GM11168 (cell line): ENCODE results near the gene TSPAN5.

ENCODE experiments used
- in situ Hi-C: fragments of 300-500 bp; cut with MboI; formaldehyde crosslinking; loops from one replicate; pipeline ENCODE4 v1.12.0; 2022; ENCODE audit warnings: low sequenced_read_pairs; ENCODE audit not compliant: unreplicated experiment

TSPAN5 gene

DNA sequence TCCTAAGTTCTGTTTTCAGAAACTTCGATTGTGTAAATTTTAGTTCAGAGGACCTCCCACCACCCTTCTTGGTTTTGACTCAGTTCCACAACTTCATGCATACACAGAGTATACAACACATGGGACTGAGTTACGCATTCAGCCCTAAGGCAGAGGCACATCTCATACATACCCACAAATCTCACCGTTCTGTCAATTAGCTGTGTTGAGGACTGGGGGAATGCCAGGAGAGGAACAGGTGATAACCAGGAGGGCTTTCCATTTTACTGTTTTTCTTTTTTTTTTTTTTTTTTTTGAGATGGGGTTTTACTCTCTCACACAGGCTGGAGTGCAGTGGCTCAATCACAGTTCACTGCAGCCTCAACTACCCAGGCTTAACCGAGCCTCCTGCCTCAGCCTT lies 150.2 kb downstream of the TSPAN5 start:
- in situ Hi-C loops, result no loop called here

DNA sequence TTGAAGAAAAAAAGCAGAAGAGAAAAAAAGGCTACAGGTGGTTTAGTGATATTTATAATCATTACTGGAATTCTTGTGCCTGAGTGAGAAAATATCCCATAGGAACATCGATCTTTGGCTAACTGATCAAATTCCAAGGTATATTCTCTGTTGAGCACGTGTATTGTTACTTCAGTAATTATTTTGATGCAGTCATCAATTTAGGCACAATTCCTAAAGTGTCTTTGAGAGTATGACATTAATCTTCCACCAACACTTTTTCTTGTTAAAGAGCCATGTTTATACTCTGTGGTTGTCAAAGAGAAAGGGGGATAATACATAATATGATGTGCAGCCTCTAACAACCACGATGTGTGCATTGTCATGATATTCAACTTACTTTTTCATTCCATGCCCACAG lies 151.1 kb downstream of the TSPAN5 start:
- in situ Hi-C loops, result no loop called here

DNA sequence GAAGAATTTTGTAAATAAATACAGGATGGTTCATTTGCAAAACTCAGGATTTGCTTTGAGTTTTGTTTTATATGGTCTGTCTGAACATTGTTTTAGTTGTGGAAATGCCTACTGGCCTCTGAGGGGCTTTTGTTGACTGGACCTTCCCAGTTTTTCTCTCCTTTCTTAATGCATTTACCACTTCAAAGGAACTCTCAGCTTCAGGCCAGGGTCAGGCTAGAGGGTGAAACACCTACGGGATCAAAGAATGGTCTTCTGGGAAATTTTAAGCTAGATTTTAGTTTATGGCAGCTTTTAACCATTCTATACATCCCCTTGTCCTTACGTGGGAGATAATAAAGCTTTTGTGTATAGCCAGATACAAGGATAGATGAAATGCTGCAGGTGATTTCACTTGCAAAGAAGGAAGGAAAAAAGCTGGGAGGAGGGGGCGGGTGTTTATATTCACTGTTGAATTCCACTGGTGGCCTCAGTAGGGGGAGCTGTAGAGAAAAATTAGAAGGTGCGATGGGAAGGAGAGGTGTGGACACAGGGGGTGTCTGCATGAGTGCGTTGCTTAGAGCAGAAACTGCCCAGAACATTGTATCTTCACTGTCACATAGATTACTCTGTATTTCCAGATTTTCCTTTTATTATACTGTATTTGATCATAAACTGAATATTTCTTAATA lies 151.8 kb downstream of the TSPAN5 start:
- in situ Hi-C loops, result no loop called here

DNA sequence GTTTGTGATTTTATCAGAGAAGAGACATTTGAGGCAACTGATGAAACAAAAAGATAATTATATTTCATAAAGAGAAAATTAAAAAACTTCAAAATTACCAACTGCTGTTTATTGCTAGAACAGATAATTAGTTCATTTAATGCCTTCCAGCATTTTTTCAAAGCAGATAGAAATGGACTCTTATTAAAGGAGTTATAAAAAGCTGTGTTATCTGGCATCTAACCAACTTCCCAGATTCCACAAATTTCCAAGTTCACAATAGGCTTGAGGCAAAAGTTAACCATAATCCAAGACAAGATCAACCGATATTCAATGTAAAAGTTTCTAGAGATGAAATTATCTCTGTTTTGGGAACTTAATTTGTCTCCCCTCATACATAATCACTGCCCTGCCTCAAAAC lies 152.4 kb downstream of the TSPAN5 start:
- in situ Hi-C loops, result no loop called here

DNA sequence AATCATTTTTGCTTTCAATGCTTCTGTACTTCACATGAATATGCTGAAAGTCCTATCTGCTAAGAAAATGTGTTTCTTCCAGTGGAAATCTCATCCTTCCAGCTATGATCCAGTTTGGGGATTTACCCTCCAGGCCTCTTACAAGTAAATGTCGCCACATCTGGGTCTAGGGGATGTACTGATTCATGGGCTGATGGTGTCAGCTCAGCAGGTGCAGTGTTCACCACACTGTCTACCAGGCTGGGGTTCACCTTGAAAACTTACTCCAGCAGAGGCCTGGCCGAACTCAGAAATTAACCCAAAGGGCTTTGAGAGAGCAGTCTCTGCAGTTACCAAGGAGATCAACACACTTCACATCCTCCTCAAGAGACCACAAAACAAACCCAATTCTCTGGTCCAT lies 154.3 kb downstream of the TSPAN5 start:
- in situ Hi-C loops, result no loop called here

DNA sequence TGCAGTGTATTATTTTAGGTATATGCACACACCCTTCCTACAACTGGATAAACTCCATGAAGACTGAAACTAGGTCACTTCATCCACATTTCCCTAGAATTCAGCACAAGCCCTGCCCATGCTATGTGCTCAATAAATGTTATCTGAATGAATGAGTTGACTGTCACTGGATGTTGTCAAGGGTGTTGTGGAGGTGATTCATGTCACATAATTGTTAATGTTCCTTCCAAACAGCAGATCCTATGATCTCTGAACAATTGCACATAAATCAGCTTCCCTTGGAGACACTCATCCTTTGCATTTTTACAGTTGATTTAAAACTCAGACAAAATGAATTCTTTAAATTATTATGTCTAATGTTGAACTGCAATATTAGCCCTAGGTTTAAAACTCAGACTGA lies 154.7 kb downstream of the TSPAN5 start:
- in situ Hi-C loops, result no loop called here

DNA sequence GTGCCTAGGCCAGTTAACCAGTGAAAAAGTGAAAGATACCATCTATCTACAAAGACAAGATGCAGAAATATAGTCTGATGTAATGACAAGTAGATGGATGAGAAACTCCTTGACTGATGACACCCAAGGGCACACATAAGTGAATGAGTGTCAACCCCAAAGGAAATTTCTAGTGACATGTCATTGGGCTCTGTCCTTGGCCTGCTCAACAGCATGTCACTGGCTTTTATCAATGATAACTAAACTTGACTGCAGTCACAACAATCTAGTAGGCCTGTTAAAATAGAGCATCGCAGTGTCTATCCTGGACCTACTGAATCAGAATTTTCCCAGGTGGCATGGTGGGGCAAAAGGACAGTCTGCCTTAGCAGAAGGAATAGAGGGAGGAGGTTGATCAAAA lies 155.8 kb downstream of the TSPAN5 start:
- in situ Hi-C loops, result no loop called here

DNA sequence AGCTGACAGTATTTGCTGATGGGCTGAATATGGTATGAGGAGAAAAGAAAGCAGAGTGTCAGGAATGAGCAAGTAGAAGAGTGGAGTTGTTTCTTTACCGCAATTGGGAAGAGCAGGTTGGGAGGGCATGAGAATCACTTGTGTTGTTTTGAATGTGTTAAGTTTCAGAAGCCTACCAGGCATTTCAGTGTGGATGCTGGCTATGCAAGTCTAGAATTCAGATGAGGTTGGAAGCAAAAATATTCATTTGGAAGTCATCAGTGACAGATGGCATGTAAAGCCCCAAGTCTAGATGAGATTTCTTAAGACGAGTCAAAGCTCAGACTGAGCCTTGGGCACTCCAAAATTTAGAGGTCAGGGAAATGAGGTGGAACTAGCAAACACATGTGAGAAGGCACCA lies 156.4 kb downstream of the TSPAN5 start:
- in situ Hi-C loops, result no loop called here

DNA sequence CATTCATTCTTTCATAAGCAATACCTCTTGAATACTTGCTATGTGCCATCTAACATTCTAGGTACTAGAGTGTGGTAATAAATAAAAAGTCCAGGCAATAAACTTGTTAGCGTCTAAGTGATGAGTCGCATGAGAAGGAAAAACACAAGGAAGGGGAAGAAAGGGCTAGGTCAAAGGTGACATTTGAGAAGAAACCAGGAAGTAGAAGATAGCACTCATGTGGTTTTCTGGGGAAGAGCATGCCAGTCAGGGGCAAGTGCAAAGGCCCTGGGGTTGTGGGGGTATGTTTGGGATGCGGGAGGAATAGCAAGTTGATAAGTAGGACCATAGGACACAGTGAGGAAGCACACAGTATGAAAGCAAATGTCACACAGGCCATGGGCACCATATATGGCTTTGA lies 157.0 kb downstream of the TSPAN5 start:
- in situ Hi-C loops, result no loop called here

DNA sequence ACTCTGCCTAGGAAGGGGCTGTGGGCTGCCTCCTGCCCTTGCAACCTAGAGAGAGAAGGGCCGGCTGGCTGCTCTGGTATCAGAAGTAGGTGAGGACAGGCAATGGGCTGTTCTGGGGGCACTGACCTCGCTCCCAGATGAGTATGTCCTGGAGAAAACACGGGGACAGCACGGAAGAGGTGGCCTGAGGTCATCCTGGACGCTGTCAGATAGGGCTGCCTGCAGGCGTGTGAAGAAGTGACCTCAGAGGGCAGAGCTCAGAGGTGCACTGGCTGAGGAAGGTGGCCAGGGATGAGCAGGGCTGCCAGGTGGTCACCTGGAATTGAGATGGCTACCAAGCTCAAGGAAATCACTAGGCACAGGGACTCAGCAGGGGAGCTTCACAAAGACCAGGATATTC lies 159.6 kb downstream of the TSPAN5 start:
- in situ Hi-C loops, result no loop called here

DNA sequence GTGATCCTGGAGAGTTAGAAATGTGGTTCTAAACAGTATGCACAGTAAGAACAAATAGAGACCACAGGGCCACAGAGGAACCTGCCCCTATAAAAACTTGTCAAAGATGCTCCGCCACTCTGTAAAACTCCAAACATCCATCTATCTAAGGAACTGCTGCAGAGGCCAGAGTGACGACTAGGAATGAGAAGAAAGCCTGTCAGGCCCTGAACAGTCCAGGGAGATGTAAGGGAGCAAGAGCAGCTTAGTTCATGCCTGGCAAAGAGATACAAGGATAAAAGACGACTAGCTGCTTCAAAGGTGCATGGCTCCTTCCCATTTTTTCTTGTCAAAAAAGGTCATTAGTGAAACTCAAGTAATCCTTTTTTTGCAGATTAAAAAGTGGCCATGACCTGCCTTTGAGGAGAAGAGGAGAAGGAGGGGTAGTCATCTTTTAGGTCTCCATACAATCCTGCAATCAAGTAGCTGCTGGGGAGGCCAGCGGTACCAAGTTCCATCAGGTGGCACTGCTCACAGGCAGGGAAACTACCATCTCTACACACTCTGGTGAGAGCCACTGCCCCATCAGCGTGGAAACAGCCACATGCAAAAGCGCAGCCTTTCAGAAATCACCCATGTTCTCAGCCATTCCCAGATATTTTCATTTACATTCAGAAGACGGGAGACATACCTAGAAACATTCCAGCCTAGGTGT lies 162.1 kb downstream of the TSPAN5 start:
- in situ Hi-C loops, result no loop called here

DNA sequence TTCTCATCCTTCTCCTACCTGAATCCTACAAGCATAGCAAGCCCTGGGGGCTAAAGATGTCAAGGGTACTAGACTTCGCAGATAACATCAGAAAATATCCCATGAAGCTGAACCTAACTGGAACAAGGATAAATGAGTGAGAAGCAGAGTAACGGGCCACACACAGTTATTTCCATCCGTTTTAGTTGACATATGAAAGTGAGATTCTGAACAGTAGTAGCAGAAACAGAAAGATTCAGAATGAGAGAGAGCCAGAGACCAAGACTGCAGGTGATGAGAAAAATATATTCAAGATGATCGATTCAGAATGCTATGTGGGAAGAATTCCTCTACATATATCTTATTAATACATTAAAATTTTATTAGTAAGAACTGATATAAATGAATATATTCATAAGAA lies 165.1 kb downstream of the TSPAN5 start:
- in situ Hi-C loops, result no loop called here

DNA sequence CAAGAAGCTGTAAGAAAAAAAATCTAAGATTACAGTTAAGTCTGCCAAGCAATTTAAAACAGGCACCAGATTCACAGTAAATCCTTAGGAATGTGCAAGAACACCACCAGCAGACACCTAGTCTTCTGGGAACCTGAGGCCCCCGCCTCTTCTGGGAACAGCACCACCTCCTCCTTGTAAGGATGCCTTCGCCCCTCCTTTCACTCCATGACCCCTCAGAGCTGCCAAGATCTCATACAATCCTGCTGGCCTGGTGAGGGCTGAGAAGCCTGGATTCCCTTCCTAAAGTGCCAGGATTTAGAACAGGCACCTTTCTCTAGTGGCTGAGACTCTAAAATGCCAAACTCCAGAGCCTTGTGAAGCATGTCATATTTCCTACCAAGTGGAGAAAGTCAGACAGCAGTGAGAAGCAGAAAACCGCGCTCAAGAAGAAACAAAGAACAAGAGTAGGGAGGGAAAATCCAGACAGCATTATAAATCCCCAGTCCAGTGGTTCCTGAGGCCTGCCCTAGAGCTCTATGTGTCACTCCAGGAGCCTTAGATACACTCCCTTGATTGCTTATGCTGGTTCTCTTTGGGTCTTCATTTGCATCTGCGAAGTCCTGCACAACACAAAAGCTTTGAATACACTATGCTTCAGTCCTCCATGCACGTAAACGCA lies 166.4 kb downstream of the TSPAN5 start:
- in situ Hi-C loops, result no loop called here

DNA sequence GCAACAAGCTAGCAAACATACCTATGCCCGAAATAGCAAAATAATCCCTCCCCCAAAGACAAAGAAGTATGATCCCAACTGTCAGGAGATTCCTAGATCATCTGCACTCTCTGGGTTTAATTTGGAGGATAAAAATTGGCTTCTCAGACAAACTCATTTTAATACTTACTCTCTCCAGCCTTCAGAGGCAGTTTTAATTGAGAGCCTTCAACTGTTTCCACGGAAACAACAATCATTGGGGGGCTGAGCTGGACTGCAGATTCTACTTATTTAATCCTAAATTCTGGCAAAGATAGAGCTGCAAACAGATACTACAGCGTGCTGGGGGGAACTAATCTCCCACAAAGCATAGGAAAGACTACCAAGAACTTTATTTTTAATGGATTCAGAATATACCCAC lies 168.2 kb downstream of the TSPAN5 start:
- in situ Hi-C loops, result no loop called here

DNA sequence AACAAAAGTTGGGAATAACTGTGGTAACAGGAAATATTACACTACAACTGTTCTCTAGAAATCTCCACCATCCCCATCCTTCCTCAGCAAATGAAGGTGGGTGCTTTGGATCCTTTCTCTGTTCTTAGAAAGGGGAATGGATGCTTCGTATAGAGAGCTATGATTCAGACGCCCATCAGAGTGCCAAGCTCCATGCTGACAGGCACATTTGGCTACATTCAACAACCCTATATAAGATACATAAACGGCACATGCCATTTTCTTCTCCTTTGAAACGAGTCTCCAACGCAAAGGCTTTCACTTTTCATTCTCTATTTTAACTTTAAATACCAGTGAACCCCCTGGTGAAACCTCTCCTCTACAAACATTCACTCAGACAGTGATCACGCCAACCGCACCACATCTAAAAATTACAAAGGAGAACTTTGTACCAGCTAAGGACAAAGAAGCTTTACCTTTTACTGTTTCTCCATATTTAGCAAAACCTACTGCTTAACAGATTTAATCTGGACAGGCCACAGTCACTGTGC lies 172.5 kb downstream of the TSPAN5 start:
- in situ Hi-C loops, result no loop called here

DNA sequence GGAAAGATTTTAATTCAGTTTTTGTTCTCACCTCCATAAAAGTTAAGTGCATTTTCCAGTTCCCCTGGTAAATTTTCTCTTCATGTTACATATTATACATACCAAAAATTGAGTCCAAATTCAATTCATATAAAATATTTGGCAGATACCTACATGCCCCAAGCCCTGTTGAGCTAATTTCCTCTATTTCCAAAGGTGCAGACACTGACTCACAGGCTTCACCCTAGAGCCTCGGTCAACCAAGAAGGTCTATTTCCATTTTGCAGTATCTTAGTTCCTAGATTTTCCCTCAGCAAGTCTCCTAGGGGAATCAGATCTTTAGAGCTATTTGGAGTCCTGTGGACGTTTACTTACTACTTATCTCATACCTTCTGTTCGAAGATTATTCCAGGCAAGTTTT lies 174.4 kb downstream of the TSPAN5 start:
- in situ Hi-C loops, result no loop called here

DNA sequence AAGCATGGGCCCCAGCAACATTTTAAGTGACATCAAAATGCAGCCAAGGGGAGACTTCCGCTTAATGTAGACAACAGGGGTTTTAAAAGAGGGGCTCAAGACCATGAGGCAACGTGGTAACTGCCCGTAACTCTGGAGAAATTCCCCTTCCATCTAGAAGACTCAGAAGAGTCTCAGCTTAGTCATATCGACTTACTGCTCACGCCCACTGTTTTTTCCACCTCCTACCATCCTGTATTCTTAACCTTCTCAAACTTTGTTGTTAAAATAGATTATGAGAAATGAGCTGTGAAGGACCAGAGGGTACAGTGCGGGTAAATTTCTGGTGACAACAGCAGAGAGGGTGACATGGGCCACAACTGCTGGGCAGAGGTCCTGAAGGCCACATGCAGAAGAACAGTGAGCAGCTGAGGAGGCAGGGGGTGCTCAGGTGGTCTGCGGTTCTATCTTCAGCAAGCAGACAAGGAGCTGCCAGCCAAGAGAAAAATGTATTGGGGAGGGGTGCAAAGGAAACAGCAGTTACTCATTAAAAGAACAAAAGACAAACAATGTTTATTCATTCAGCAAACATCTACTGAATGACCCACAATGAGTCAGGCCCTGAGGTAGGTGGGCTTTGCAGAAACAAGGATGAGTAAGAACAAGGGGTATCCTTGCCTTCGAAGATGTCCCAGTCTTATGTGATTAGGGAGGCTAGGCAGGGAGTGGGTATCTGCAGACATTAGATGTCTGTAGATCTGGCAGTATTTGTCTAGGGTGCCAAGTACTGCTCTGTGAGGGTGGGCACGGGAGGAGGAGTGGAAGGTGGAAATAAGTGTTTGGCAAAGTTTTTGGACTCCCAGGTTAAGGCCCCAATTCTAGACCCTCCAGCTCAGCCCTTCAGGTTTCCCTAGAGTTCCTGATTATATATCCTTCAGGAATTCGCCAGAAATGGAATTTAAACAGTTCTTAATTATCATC lies 175.3 kb downstream of the TSPAN5 start:
- in situ Hi-C loops, result no loop called here

DNA sequence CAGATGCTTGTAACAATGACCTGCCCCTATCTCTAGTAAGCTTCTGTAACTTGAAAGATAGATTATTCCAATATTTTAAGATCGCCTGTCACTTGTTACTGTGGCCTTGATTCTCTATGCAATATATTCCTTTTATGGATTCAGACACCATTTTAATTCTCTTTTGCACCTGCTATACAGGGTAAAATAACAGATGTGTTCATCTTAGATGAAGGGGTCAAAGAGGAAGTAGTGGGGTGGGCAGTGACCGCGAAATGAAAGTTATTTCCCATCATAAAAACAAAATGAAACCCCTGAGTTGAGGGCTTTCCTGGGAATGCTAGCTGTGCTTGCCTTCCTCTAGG lies 175.9 kb downstream of the TSPAN5 start:
- in situ Hi-C loops, result no loop called here

DNA sequence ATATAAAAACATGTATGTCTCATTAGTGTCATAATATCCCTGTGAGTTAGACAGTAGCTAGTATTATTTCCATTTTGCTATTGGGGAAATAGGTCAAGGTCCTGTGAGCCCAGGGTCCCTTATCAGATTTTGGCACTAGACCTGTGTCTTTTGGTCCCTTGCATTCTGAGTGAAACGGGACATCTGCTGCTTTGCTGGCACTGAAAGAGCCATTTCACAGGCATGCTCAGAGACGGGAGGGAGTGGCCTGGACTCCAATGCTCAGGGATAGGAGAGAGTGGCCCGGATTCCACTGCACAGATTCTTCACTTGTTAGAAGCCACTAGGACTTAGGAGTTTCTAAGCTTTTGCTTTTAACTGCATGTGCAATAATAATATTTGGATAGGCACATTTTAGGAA lies 177.2 kb downstream of the TSPAN5 start:
- in situ Hi-C loops, result no loop called here

DNA sequence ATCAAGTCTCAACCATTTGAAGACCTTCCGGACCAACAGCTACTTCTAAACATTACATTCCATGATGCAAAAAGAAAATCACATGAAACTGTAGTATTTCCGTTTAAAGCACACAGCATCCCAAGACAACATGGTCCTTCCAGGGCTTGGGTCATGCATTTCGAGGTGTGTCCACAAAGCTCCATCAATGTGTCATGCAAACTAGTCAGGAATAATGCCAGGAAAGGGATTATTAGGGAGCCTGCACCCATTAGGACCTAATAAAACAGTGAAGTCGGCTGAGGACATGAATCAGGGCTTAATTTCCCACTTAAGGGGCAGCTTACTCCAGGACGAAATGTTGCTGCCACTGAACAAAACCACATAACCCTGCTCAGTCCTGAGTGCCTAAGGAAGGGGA lies 177.9 kb downstream of the TSPAN5 start:
- in situ Hi-C loops, result no loop called here
